AG04450 (cell line): ENCODE measurements around the gene FARP1. TPM values are rescaled to one million over a fixed set of nuclear protein-coding genes. Genes with fewer than 3 reads are reported as not detected.

Source experiments
- CTCF ChIA-PET: fragments of 300-600, 350-600 bp; formaldehyde crosslinking; extraction: SDS; loops from one replicate; lab custom pipeline; 2022; ENCODE audit warnings: antibody characterized with exemption, inconsistent platforms; lab: Charles Lee
- POLR2A ChIA-PET: fragments of 350-600 bp; formaldehyde crosslinking; extraction: SDS; loops from one replicate; lab custom pipeline; 2021; ENCODE audit warnings: antibody characterized with exemption, inconsistent platforms; lab: Yijun Ruan, JAX
- DNase-seq: peaks from one replicate; pipeline ENCODE4 v3.0.0-alpha.2; 2011; ENCODE audit warnings: low read depth, low spot score
- H3K27ac ChIP-seq: one replicate; pipeline ENCODE4 v1.5.1; 2012; ENCODE audit warnings: low read depth, low read length, control low read depth
- H3K27me3 ChIP-seq: one replicate; pipeline ENCODE4 v1.6.0; 2012; ENCODE audit warnings: low read length; ENCODE audit not compliant: control insufficient read depth, insufficient read depth
- H3K4me3 ChIP-seq: 2 replicates; pipeline ENCODE4 v1.5.1; 2011; ENCODE audit warnings: mild to moderate bottlenecking, low read depth, low read length, control low read depth
- H3K9me3 ChIP-seq: 2 replicates; pipeline ENCODE4 v1.5.1; 2012; ENCODE audit warnings: low read length; ENCODE audit not compliant: control insufficient read depth, insufficient read depth
- polyA plus RNA-seq: library from polyadenylated mRNA; depleted of rRNA; stranded (reverse); fragments of >200 nt; gene quantifications from 2 replicates; pipeline ENCODE4 v1.2.3, GENCODE V29; 2011
- TF ChIP-seq, protein P1 (sequence below): IDR thresholded peaks from 2 replicates; pipeline ENCODE4 v1.5.1; 2011; ENCODE audit warnings: low read depth, low read length, control low read depth, inconsistent platforms

The FARP1 gene
- polyA plus RNA-seq, 1 experiment, result 76.4 TPM

DNA sequence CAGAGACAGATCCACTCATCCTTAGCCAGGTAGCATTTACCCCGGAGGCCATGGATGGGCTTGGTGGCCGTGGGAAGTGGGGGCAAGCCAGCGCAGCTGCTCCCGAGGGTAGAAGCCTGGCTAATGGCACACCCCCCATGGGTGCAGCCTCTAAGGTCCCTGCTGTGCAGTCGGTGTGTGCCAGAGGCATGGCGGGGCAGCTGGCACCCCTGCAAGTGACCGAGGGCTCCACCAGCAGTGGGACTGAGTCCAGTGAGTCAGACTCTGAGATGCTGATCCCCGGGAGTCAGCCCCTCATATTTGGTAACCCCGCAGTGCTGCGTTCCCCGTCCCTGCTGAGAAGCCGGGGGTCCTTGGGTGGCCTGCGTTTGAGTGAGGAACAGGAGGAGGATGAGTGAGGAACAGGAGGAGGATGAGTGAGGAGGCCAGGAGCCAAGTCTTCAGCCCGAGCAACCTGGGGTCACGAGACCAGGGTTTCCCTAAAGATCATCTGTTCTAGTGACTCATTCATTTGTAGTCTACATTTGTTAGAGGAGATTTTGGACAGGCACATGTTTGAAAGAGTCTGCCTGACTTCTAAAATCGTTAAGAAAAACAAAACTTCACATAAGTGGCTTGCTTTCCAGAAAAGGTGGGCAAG lies 253.3 kb downstream of the FARP1 start:
- Histone ChIP-seq H3K9me3 (no peaks in the 10 kb centered on the region; the same call in 1 of the 2 replicates), H3K27me3 (no peaks in the 10 kb centered on the region), H3K4me3 (no peak overlapping the region), H3K27ac (no peak overlapping the region)
- ChIA-PET POLR2A (no interaction called here), CTCF (interaction anchor here (2.5 kb wide), 1 partner anchor 10 kb away, joined by 10 read pairs; no protein-coding TSS in a partner anchor)
- TF ChIP-seq, protein P1, sequence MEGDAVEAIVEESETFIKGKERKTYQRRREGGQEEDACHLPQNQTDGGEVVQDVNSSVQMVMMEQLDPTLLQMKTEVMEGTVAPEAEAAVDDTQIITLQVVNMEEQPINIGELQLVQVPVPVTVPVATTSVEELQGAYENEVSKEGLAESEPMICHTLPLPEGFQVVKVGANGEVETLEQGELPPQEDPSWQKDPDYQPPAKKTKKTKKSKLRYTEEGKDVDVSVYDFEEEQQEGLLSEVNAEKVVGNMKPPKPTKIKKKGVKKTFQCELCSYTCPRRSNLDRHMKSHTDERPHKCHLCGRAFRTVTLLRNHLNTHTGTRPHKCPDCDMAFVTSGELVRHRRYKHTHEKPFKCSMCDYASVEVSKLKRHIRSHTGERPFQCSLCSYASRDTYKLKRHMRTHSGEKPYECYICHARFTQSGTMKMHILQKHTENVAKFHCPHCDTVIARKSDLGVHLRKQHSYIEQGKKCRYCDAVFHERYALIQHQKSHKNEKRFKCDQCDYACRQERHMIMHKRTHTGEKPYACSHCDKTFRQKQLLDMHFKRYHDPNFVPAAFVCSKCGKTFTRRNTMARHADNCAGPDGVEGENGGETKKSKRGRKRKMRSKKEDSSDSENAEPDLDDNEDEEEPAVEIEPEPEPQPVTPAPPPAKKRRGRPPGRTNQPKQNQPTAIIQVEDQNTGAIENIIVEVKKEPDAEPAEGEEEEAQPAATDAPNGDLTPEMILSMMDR, result no peak
- DNase-seq, result no peak

DNA sequence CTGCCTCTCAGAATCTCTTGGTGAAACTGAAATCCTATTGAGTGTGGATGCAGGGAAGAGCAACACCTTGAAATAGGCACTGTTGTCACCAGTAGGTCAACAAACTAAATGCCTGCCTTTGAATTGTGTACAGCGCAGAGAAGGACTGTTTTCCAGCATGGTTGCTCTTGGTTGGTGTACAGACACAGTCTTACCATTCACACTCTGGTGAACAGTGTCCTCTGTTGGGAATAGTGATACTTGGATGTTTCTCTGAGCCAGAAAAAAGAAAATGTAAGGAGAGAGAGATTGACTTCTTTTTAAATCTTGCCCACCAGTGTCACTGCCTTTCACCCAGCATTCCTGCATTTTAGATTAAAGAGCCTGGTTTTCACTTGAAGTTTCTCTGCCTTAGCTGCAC lies 254.3 kb downstream of the FARP1 start:
- no peak for DNase-seq
- ChIA-PET CTCF (interaction anchor here (1.2 to 2.5 kb wide), 3 partner anchors 12 to 541 kb away, joined by 3 to 10 read pairs (median 5); no protein-coding TSS in a partner anchor), POLR2A (no interaction called here)
- Histone ChIP-seq H3K4me3 (no peak overlapping the region), H3K27ac (no peak overlapping the region), H3K27me3 (no peaks in the 10 kb centered on the region), H3K9me3 (no peaks in the 10 kb centered on the region; the same call in 1 of the 2 replicates)
- TF ChIP-seq, protein P1, result peak; percentile 55

DNA sequence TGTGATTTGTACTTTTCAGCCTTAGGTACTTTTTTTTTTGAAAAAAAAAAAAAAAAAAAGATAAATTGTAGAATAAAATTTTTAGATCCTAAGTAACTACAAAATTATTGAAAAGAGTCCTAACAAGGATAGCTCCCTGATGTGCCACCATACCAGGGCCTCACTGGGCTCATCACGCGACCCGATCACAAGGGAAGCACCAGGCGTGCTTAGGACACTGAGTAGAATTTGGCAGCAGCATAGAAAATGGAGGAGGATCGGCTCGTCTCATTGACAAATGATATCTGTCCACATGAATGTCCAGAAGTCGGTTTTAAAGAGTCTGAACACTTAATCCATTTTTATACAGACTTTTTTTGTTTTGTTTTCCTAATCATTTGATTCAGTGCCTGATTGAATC lies 255.0 kb downstream of the FARP1 start:
- H3K27ac ChIP-seq, result no peak overlapping the region
- no peaks in the 10 kb centered on the region; the same call in 1 of the 2 replicates for H3K9me3 ChIP-seq
- ChIA-PET POLR2A (no interaction called here), CTCF (interaction anchor here (0.5 to 2.5 kb wide), 5 partner anchors 12 to 542 kb away, joined by 3 to 10 read pairs (median 5); no protein-coding TSS in a partner anchor)
- H3K4me3 ChIP-seq, result no peak overlapping the region
- no peaks in the 10 kb centered on the region for H3K27me3 ChIP-seq
- DNase-seq, result no peak
- TF ChIP-seq, protein P1, result no peak

DNA sequence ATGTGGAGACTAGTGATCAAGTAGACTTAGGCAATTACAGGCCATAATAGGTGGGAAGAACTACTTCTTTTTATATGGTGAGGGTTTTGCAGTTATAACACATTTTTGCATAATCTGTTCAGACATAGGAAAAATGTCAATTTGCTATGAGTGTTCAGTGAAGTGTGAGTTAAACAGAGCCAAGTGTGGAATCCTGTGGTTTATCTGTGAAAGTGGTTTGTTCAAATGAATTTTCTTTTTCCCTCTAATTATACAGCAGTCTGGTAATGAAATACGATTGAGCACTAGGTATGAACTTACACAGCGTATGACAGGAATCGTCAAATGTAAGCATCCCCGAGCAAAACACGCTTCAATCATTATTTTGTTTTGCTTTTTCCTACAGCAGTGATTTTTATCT lies 255.7 kb downstream of the FARP1 start:
- H3K4me3 ChIP-seq, result no peak overlapping the region
- CTCF ChIA-PET, result interaction anchor here (0.5 to 2.5 kb wide), 3 partner anchors 9 to 340 kb away, joined by 3 to 10 read pairs (median 5); no protein-coding TSS in a partner anchor
- H3K27me3 ChIP-seq, result no peaks in the 10 kb centered on the region
- H3K27ac ChIP-seq, result no peak overlapping the region
- H3K9me3 ChIP-seq, result no peaks in the 10 kb centered on the region; the same call in 1 of the 2 replicates
- POLR2A ChIA-PET, result no interaction called here
- DNase-seq, result no peak
- TF ChIP-seq, protein P1, result no peak

DNA sequence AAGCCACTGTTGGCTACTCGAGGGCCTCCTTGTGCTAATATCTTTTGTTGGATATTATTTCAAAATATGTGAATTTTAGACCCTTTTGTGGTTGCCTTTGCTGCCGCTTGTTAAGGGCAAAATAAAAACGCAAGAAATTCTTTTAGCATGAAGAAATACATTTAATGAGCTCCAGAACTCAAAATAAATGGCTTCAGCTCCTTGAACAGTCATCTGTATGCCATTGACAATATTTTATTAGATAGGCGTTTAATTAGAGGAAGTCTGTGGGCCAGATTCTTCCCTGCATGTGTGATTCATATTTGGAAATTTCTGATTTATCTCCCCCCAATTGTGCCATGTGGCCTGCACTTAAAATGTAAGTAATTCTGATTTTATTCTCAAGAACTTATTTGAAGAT lies 256.9 kb downstream of the FARP1 start:
- Histone ChIP-seq H3K4me3 (no peak overlapping the region), H3K9me3 (no peaks in the 10 kb centered on the region; the same call in 1 of the 2 replicates), H3K27me3 (no peaks in the 10 kb centered on the region), H3K27ac (no peak overlapping the region)
- ChIA-PET CTCF (no interaction called here), POLR2A (no interaction called here)
- DNase-seq, result no peak
- TF ChIP-seq, protein P1, result no peak
